ENCODE data around the gene CYP1A2. TPM values are rescaled to one million over a fixed set of nuclear protein-coding genes. Genes with fewer than 3 reads are reported as not detected.
"Not testable (repeated sequence)": the region's sequence is repeated elsewhere in the genome, so short reads cannot be mapped to it uniquely, and the experiment has no call there.

CYP1A2 gene
- total RNA-seq (2014; rRNA removed): not detected in 2 replicates
- polyA plus RNA-seq (2012): not detected

- no peak for DNase-seq (ENCODE audit: low read depth)
Measured at GRCh38 chr15:74748322-74748946, at the start of gene CYP1A2. TSS of gene CYP1A2 (plus strand) at chr15:74748845. CDS start at chr15:74749739, 894 bp downstream.

- DNase-seq (ENCODE audit: low read depth): no peak
Measured at GRCh38 chr15:74709011-74709410, 39.6 kb upstream of the CYP1A2 start.

GRCh38 chr15:74709892-74710291 lies 38.8 kb upstream of the CYP1A2 start:
- no peak for DNase-seq (ENCODE audit: low read depth)

GRCh38 chr15:74710319-74711094 lies 38.1 kb upstream of the CYP1A2 start:
- no peak for DNase-seq (ENCODE audit: low read depth)

GRCh38 chr15:74712311-74712710 lies 36.3 kb upstream of the CYP1A2 start:
- DNase-seq (ENCODE audit: low read depth): no peak

- DNase-seq (ENCODE audit: low read depth): no peak
Measured at GRCh38 chr15:74716651-74717050, 32.0 kb upstream of the CYP1A2 start.

- no peak for DNase-seq (ENCODE audit: low read depth)
Measured at GRCh38 chr15:74722591-74722990, 26.1 kb upstream of the CYP1A2 start.

- no peak for DNase-seq (ENCODE audit: low read depth)
Measured at GRCh38 chr15:74723187-74723586, 25.5 kb upstream of the CYP1A2 start.

GRCh38 chr15:74723754-74724334 lies 24.8 kb upstream of the CYP1A2 start:
- peak; percentile 52 for DNase-seq (ENCODE audit: low read depth)

- DNase-seq (ENCODE audit: low read depth): no peak
Measured at GRCh38 chr15:74724570-74725224, 23.9 kb upstream of the CYP1A2 start.

GRCh38 chr15:74725225-74725774 lies 23.3 kb upstream of the CYP1A2 start, which contains the start of gene CYP1A1:
TSS of gene CYP1A1 (minus strand) at chr15:74725528. CDS start at chr15:74723097, 2,431 bp downstream.
- DNase-seq (ENCODE audit: low read depth): no peak

GRCh38 chr15:74725845-74726773 lies 22.5 kb upstream of the CYP1A2 start:
- no peak for DNase-seq (ENCODE audit: low read depth)

GRCh38 chr15:74726774-74727164 lies 21.9 kb upstream of the CYP1A2 start:
- no peak for DNase-seq (ENCODE audit: low read depth)

GRCh38 chr15:74727727-74728126 lies 20.9 kb upstream of the CYP1A2 start:
- DNase-seq (ENCODE audit: low read depth): no peak

GRCh38 chr15:74728699-74729098 lies 19.9 kb upstream of the CYP1A2 start:
- not testable (repeated sequence) for DNase-seq (ENCODE audit: low read depth)

GRCh38 chr15:74729372-74729771 lies 19.3 kb upstream of the CYP1A2 start:
- DNase-seq (ENCODE audit: low read depth): not testable (repeated sequence)

GRCh38 chr15:74730619-74731316 lies 17.9 kb upstream of the CYP1A2 start:
- no peak for DNase-seq (ENCODE audit: low read depth)

- DNase-seq (ENCODE audit: low read depth): no peak
Measured at GRCh38 chr15:74732846-74733245, 15.8 kb upstream of the CYP1A2 start.

- no peak for DNase-seq (ENCODE audit: low read depth)
Measured at GRCh38 chr15:74733269-74733668, 15.4 kb upstream of the CYP1A2 start.

GRCh38 chr15:74735305-74735704 lies 13.3 kb upstream of the CYP1A2 start:
- DNase-seq (ENCODE audit: low read depth): no peak

Measured in LHCN-M2 (cell line).